OCI-LY7 (cell line): ENCODE data around the gene AGBL4. TPM values are rescaled to one million over a fixed set of nuclear protein-coding genes. Genes with fewer than 3 reads are reported as not detected.

Experiments used
- BruUV-seq: library from RNA; stranded (reverse); fragments of 400-500 nt; replicated peaks from 2 replicates; lab custom pipeline; 2021; lab: Mats Ljungman, UMichigan
- CTCF ChIA-PET: fragments of 300-600 bp; sonication (Branson Sonifier 250); formaldehyde crosslinking; loops from one replicate; lab custom pipeline; 2022; ENCODE audit warnings: antibody characterized with exemption; ENCODE audit not compliant: unreplicated experiment; lab: Charles Lee
- POLR2A ChIA-PET: fragments of 300-600 bp; sonication (Branson Sonifier 250); formaldehyde crosslinking; loops from one replicate; lab custom pipeline; 2022; ENCODE audit warnings: antibody characterized with exemption; lab: Charles Lee
- DNase-seq: peaks from one replicate; pipeline ENCODE4 v3.0.0-alpha.2; 2015; ENCODE audit warnings: low spot score
- H2AFZ ChIP-seq: fragments of 200-600 bp; sonication (generic), shearing (Covaris generic); 2 replicates; pipeline ENCODE4 v1.6.1; 2014; ENCODE audit warnings: mild to moderate bottlenecking, antibody characterized with exemption, low read length, moderate library complexity
- H3K27ac ChIP-seq: fragments of 200-600 bp; sonication (generic); 2 replicates; pipeline ENCODE4 v1.5.1; 2014; ENCODE audit warnings: mixed run types, low read depth, mild to moderate bottlenecking, moderate library complexity, low read length, inconsistent platforms; ENCODE audit not compliant: poor library complexity, severe bottlenecking
- H3K36me3 ChIP-seq: fragments of 200-600 bp; sonication (generic); 2 replicates; pipeline ENCODE4 v1.6.1; 2014; ENCODE audit warnings: mild to moderate bottlenecking, antibody characterized with exemption, low read length, moderate library complexity, mixed read lengths; ENCODE audit not compliant: insufficient read depth
- H3K4me1 ChIP-seq: fragments of 200-600 bp; sonication (generic); 2 replicates; pipeline ENCODE4 v1.5.1; 2014; ENCODE audit warnings: mild to moderate bottlenecking, low read length; ENCODE audit not compliant: insufficient read depth, poor library complexity, severe bottlenecking
- H3K4me2 ChIP-seq: fragments of 200-600 bp; sonication (generic); 2 replicates; pipeline ENCODE4 v1.6.1; 2014; ENCODE audit warnings: mild to moderate bottlenecking, low read length
- H3K4me3 ChIP-seq: fragments of 200-600 bp; sonication (generic); 2 replicates; pipeline ENCODE4 v1.5.1; 2014; ENCODE audit warnings: mild to moderate bottlenecking, low read depth, low read length; ENCODE audit not compliant: poor library complexity, severe bottlenecking
- H3K79me2 ChIP-seq: fragments of 200-600 bp; sonication (generic); 2 replicates; pipeline ENCODE4 v1.6.1; 2016; ENCODE audit warnings: low read depth, mild to moderate bottlenecking, low read length, moderate library complexity, mixed read lengths; ENCODE audit not compliant: insufficient read depth
- H3K9me2 ChIP-seq: fragments of 200-600 bp; sonication (generic); 2 replicates; pipeline ENCODE4 v1.6.1; 2016; ENCODE audit warnings: mild to moderate bottlenecking, low read length, mixed read lengths; ENCODE audit not compliant: insufficient read depth
- H3K9me3 ChIP-seq: fragments of 200-600 bp; sonication (generic); 2 replicates; pipeline ENCODE4 v1.6.1; 2014; ENCODE audit warnings: mild to moderate bottlenecking, mixed run types, low read length, mixed read lengths
- H4K20me1 ChIP-seq: fragments of 200-600 bp; sonication (generic); 2 replicates; pipeline ENCODE4 v1.6.1; 2014; ENCODE audit warnings: mild to moderate bottlenecking, antibody characterized with exemption, low read length, moderate library complexity, mixed read lengths; ENCODE audit not compliant: insufficient read depth
- EZH2phosphoT487 ChIP-seq: fragments of 200-600 bp; sonication (generic); IDR thresholded peaks from 2 replicates; pipeline ENCODE4 v1.6.1; 2018; ENCODE audit warnings: low read depth, borderline replicate concordance, mild to moderate bottlenecking, mixed run types, antibody characterized with exemption, low read length, moderate library complexity, mixed read lengths
- intact Hi-C: fragments of 100-400 bp; cut with micrococcal nuclease; formaldehyde crosslinking; loops from one replicate; pipeline ENCODE4 v1.10.0; 2022; ENCODE audit not compliant: unreplicated experiment
- total RNA-seq, 2 experiments: library from RNA; depleted of rRNA in 1 of 2; stranded (reverse); fragments of >200 nt in 1 of 2; shearing (Covaris generic) in 1 of 2; gene quantifications; 2 replicates each; pipeline ENCODE4 v1.2.3, GENCODE V29; 2014 to 2022
- TF ChIP-seq, protein P1 (sequence below): fragments of 200-600 bp; sonication (generic); conservative IDR thresholded peaks from 2 replicates; pipeline ENCODE4 v1.5.1; 2014; ENCODE audit warnings: mild to moderate bottlenecking, antibody characterized with exemption, low read length, moderate library complexity, mixed read lengths

The AGBL4 gene
- total RNA-seq, 2 experiments from 2014 or later, result not detected

GRCh38 chr1:48730164-48730910 lies 1293.4 kb downstream of the AGBL4 start:
- Histone ChIP-seq H3K79me2 (no peaks in the 10 kb centered on the region), H3K9me2 (no peaks in the 10 kb centered on the region), H3K4me2 (no peak overlapping the region), H3K4me3 (no peak overlapping the region), H3K27ac (no peak overlapping the region), H4K20me1 (no peaks in the 10 kb centered on the region), H2AFZ (no peak overlapping the region), H3K4me1 (no peaks in the 10 kb centered on the region), H3K9me3 (no peaks in the 10 kb centered on the region), H3K36me3 (no peaks in the 10 kb centered on the region)
- intact Hi-C loops, result no loop called here
- BruUV-seq, result no TSS peak
- POLR2A ChIA-PET, result interaction anchor here (0.7 kb wide), 1 partner anchor 84 kb away, joined by 3 read pairs; no protein-coding TSS in a partner anchor
- DNase-seq, result no peak
- TF ChIP-seq, protein P1, sequence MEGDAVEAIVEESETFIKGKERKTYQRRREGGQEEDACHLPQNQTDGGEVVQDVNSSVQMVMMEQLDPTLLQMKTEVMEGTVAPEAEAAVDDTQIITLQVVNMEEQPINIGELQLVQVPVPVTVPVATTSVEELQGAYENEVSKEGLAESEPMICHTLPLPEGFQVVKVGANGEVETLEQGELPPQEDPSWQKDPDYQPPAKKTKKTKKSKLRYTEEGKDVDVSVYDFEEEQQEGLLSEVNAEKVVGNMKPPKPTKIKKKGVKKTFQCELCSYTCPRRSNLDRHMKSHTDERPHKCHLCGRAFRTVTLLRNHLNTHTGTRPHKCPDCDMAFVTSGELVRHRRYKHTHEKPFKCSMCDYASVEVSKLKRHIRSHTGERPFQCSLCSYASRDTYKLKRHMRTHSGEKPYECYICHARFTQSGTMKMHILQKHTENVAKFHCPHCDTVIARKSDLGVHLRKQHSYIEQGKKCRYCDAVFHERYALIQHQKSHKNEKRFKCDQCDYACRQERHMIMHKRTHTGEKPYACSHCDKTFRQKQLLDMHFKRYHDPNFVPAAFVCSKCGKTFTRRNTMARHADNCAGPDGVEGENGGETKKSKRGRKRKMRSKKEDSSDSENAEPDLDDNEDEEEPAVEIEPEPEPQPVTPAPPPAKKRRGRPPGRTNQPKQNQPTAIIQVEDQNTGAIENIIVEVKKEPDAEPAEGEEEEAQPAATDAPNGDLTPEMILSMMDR, result no peak
- TF ChIP-seq EZH2phosphoT487, result no peak
- CTCF ChIA-PET, result no interaction called here

DNA sequence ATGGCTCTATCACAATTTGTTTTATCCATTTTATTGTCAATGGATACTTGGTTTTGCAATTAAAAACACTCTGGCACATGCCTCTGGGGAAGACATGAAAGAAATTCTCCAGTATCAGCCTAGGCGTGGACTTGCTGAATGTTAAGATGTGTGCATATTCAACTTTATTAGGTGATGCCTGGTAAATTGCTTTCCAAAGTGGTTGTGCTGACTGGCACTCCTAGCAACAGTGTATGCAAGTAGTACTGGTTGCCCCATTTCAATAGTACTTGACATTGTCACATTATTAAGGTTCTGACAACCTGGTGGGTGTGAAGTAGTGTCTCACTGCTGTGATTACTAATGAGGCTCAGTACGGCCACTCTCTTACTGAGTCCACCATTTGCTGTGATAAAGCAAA lies 1295.2 kb downstream of the AGBL4 start:
- Histone ChIP-seq H3K9me2 (no peaks in the 10 kb centered on the region), H3K36me3 (no peaks in the 10 kb centered on the region), H2AFZ (no peak overlapping the region), H3K27ac (no peak overlapping the region), H3K4me2 (no peak overlapping the region), H3K4me1 (no peaks in the 10 kb centered on the region), H3K4me3 (no peak overlapping the region), H4K20me1 (no peaks in the 10 kb centered on the region), H3K79me2 (no peaks in the 10 kb centered on the region), H3K9me3 (no peaks in the 10 kb centered on the region)
- ChIA-PET POLR2A (no interaction called here), CTCF (no interaction called here)
- TF ChIP-seq, protein P1, result no peak
- TF ChIP-seq EZH2phosphoT487, result no peak
- intact Hi-C loops, result no loop called here
- DNase-seq, result no peak
- BruUV-seq, result no TSS peak

- CTCF ChIA-PET, result no interaction called here
Measured at GRCh38 chr1:48726557-48727215, 1297.1 kb downstream of the AGBL4 start.

More at GRCh38 chr1:48726557-48727215, 1297.1 kb downstream of the AGBL4 start:
- H3K4me2 ChIP-seq, result no peak overlapping the region
- H2AFZ ChIP-seq, result no peak overlapping the region
- POLR2A ChIA-PET, result no interaction called here
- H3K79me2 ChIP-seq, result no peaks in the 10 kb centered on the region
- no peaks in the 10 kb centered on the region for H4K20me1 ChIP-seq
- no TSS peak for BruUV-seq
- TF ChIP-seq EZH2phosphoT487, result no peak
- TF ChIP-seq, protein P1, result no peak
- H3K36me3 ChIP-seq, result no peaks in the 10 kb centered on the region
- H3K4me3 ChIP-seq, result no peak overlapping the region
- intact Hi-C loops, result no loop called here
- no peaks in the 10 kb centered on the region for H3K9me2 ChIP-seq
- no peaks in the 10 kb centered on the region for H3K4me1 ChIP-seq
- no peak for DNase-seq
- H3K9me3 ChIP-seq, result no peaks in the 10 kb centered on the region
- H3K27ac ChIP-seq, result no peak overlapping the region
